Osteoblast (primary cell): Measurements from ENCODE around the gene SPATA13. TPM values are rescaled to one million over a fixed set of nuclear protein-coding genes. Genes with fewer than 3 reads are reported as not detected.

Experiments used
- DNase-seq: peaks from one replicate; pipeline ENCODE4 v3.0.0; 2011; ENCODE audit warnings: low spot score, mixed read lengths; ENCODE audit not compliant: insufficient read length; ENCODE audit errors: missing footprints
- H2AFZ ChIP-seq: 2 replicates; pipeline ENCODE4 v1.6.0; 2011; ENCODE audit warnings: mild to moderate bottlenecking, low read length
- H3K27ac ChIP-seq: 2 replicates; pipeline ENCODE4 v1.5.1; 2011; ENCODE audit warnings: mild to moderate bottlenecking, low read depth, low read length, moderate library complexity
- H3K27me3 ChIP-seq: 2 replicates; pipeline ENCODE4 v1.6.0; 2012; ENCODE audit warnings: mild to moderate bottlenecking, control low read depth, inconsistent platforms, low read length, moderate library complexity; ENCODE audit not compliant: insufficient read depth
- H3K36me3 ChIP-seq: 2 replicates; pipeline ENCODE4 v1.5.1; 2011; ENCODE audit warnings: mild to moderate bottlenecking, low read length, control low read depth, moderate library complexity; ENCODE audit not compliant: insufficient read depth
- H3K4me1 ChIP-seq: 2 replicates; pipeline ENCODE4 v1.5.1; 2011; ENCODE audit warnings: mild to moderate bottlenecking, low read length, control low read depth, moderate library complexity; ENCODE audit not compliant: insufficient read depth
- H3K4me2 ChIP-seq: 2 replicates; pipeline ENCODE4 v1.6.0; 2011; ENCODE audit warnings: mild to moderate bottlenecking, low read length; ENCODE audit not compliant: insufficient read depth
- H3K4me3 ChIP-seq: fragments of 200-600 bp; sonication (generic); 3 replicates; pipeline ENCODE4 v1.5.1; 2012; ENCODE audit warnings: mild to moderate bottlenecking, low read length, inconsistent platforms; ENCODE audit not compliant: insufficient read depth
- H3K79me2 ChIP-seq: 2 replicates; pipeline ENCODE4 v1.6.0; 2012; ENCODE audit warnings: mild to moderate bottlenecking, low read length, control low read depth, inconsistent platforms; ENCODE audit not compliant: insufficient read depth
- H3K9me3 ChIP-seq: 2 replicates; pipeline ENCODE4 v1.5.1; 2011; ENCODE audit warnings: low read depth, low read length, control low read depth
- H4K20me1 ChIP-seq: 2 replicates; pipeline ENCODE4 v1.6.0; 2012; ENCODE audit warnings: mild to moderate bottlenecking, low read length, control low read depth; ENCODE audit not compliant: insufficient read depth
- total RNA-seq: library from RNA; depleted of rRNA; stranded (reverse); fragments of >200 nt; gene quantifications from 2 replicates; pipeline ENCODE4 v1.2.3, GENCODE V29; 2012
- TF ChIP-seq, protein P1 (sequence below): IDR thresholded peaks from 2 replicates; pipeline ENCODE4 v1.5.1; 2011; ENCODE audit warnings: mild to moderate bottlenecking, low read depth, low read length, moderate library complexity; ENCODE audit errors: extremely low read depth

SPATA13 gene
- total RNA-seq, 1 donor, result 40.2 TPM

DNA sequence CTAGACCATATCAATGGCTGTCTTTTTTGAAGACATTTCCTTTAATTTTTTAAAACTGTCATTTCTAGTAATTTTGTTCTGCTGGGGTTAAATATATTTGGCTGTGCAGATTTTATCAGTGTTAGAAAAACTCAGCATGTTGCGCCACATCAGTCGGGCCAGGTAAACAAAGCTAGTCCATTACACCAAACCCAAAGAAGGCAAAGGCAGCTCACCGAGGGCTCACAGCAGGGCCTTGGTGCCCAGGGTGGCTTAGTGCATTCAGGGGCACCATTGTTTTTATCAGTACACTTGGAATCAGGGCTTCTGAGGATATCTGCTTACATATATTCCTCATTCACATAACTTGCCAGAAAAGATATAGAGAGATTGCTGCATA lies 22.2 kb downstream of the SPATA13 start:
- no peaks in the 10 kb centered on the region for H3K27me3 ChIP-seq
- H3K36me3 ChIP-seq, result no peaks in the 10 kb centered on the region
- no peak overlapping the region for H2AFZ ChIP-seq
- TF ChIP-seq, protein P1, sequence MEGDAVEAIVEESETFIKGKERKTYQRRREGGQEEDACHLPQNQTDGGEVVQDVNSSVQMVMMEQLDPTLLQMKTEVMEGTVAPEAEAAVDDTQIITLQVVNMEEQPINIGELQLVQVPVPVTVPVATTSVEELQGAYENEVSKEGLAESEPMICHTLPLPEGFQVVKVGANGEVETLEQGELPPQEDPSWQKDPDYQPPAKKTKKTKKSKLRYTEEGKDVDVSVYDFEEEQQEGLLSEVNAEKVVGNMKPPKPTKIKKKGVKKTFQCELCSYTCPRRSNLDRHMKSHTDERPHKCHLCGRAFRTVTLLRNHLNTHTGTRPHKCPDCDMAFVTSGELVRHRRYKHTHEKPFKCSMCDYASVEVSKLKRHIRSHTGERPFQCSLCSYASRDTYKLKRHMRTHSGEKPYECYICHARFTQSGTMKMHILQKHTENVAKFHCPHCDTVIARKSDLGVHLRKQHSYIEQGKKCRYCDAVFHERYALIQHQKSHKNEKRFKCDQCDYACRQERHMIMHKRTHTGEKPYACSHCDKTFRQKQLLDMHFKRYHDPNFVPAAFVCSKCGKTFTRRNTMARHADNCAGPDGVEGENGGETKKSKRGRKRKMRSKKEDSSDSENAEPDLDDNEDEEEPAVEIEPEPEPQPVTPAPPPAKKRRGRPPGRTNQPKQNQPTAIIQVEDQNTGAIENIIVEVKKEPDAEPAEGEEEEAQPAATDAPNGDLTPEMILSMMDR, result no peak
- no peak for DNase-seq
- H3K4me1 ChIP-seq, result no peaks in the 10 kb centered on the region
- no peak overlapping the region for H3K4me3 ChIP-seq
- no peak overlapping the region for H3K27ac ChIP-seq
- H3K79me2 ChIP-seq, result no peaks in the 10 kb centered on the region
- H4K20me1 ChIP-seq, result no peaks in the 10 kb centered on the region
- H3K4me2 ChIP-seq, result no peak overlapping the region
- H3K9me3 ChIP-seq, result no peaks in the 10 kb centered on the region

DNA sequence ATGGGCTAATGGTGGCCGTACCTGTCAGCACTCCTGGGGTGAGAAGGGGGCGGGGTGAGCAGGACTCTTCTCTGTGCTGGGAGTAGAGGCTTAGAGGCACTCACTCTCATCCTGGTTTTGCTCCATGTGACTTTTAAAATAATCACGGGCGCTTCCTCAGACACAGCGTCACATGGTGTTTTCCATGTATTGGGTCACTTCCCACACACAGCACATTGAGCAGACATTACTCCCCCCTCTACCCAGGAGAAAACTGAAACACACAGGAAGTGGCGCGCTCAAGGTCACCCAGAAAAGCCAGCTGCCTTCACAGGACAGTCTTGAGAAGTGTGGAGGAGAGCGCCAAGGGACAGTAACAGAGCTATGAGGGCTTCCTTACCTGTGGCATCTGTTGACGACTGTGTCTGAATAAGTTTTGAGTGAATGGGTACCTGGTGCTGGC lies 23.2 kb downstream of the SPATA13 start:
- H3K9me3 ChIP-seq, result no peaks in the 10 kb centered on the region
- no peaks in the 10 kb centered on the region for H3K36me3 ChIP-seq
- no peak for DNase-seq
- no peak overlapping the region for H2AFZ ChIP-seq
- no peaks in the 10 kb centered on the region for H4K20me1 ChIP-seq
- no peaks in the 10 kb centered on the region for H3K79me2 ChIP-seq
- no peak overlapping the region for H3K4me3 ChIP-seq
- TF ChIP-seq, protein P1, result no peak
- H3K27ac ChIP-seq, result no peak overlapping the region
- H3K4me2 ChIP-seq, result no peak overlapping the region
- H3K27me3 ChIP-seq, result no peaks in the 10 kb centered on the region
- no peaks in the 10 kb centered on the region for H3K4me1 ChIP-seq

DNA sequence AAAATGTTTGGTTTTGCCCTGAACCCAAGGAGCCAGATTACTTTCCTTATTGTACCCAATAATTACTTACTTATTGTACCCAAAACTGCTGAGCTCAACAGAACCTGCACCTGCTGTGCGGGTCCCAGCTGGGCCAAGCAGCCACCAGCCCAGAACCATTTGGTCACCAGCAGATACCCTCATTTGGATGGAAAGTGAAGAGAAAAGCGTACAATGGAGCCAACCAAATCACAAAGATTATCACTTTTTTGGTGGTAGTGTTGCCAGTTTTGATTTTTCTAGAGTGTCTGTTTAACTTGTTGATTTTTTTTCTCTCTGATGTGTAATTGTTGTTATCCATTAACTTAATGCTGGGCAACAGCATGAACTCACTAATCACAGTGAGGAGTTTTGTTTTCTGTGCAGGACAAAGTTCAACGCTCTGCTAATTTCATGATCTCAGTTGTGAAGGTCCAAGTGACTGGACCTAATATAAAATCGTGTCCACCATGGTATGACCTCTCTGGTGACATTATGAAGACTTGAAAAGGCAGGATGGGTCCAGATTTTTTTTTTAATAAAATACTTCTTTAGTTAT lies 23.8 kb downstream of the SPATA13 start:
- Histone ChIP-seq H3K4me1 (no peaks in the 10 kb centered on the region), H3K27me3 (no peaks in the 10 kb centered on the region), H3K4me2 (no peak overlapping the region), H3K36me3 (no peaks in the 10 kb centered on the region), H3K79me2 (no peaks in the 10 kb centered on the region), H4K20me1 (no peaks in the 10 kb centered on the region), H3K27ac (no peak overlapping the region), H2AFZ (no peak overlapping the region), H3K9me3 (no peaks in the 10 kb centered on the region), H3K4me3 (no peak overlapping the region)
- TF ChIP-seq, protein P1, result no peak
- no peak for DNase-seq

DNA sequence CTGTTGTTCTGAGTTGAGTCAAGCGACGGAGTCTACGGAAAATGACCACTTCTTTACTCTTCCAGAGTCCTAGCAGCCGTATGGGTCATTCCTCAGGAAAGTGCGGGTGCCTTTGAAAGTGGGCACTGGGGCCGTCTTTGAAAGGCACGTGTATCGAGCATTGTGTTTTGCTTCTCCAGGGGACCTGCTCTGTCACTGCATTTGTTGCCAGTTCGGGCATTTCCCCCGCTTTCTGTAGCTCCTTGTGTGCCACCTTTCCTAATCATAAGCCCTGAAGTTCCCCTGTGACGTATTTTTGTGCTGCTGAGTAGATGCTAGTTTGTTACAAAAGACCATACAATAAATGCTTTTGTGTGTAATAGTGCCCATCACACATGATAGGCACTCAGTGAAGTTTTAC lies 24.4 kb downstream of the SPATA13 start:
- H3K36me3 ChIP-seq, result no peaks in the 10 kb centered on the region
- no peak for DNase-seq
- TF ChIP-seq, protein P1, result no peak
- H3K27me3 ChIP-seq, result no peaks in the 10 kb centered on the region
- no peak overlapping the region for H3K4me3 ChIP-seq
- H3K4me1 ChIP-seq, result no peaks in the 10 kb centered on the region
- no peaks in the 10 kb centered on the region for H3K79me2 ChIP-seq
- H2AFZ ChIP-seq, result no peak overlapping the region
- H4K20me1 ChIP-seq, result no peaks in the 10 kb centered on the region
- no peak overlapping the region for H3K27ac ChIP-seq
- H3K9me3 ChIP-seq, result no peaks in the 10 kb centered on the region
- no peak overlapping the region for H3K4me2 ChIP-seq
